ENCODE measurements around the gene XYLT1. TPM values are rescaled to one million over a fixed set of nuclear protein-coding genes. Genes with fewer than 3 reads are reported as not detected.
A peak's percentile ranks its signal among the peaks of the same experiment; 100 is the strongest.

The XYLT1 gene
- total and polyA plus RNA-seq, 5 donors = 2.5 to 37.8 (median 11.7) TPM

GRCh38 chr16:17372386-17372785 lies 98.4 kb downstream of the XYLT1 start:
- intact Hi-C loops (cut with DNase I) = loop anchor here in 2 of 4 donors (10.0 kb wide), 2 partner anchors 62 to 92 kb away; no protein-coding TSS in a partner anchor
- ATAC-seq (no peak), DNase-seq (no peak)
- H3K4me1 ChIP-seq (ENCODE audit: control insufficient read depth, insufficient read depth, low read length) = peaks cover 9% of the 10 kb centered on the region
- 82% methylated on average over 5 of the region's 5 CpGs for WGBS
- no peak overlapping the region for H3K4me3 ChIP-seq (ENCODE audit: low read length)
- H3K9me3 ChIP-seq (ENCODE audit: control insufficient read depth, low read length) = no peaks in the 10 kb centered on the region
- no peaks in the 10 kb centered on the region for H3K27me3 ChIP-seq (ENCODE audit: control insufficient read depth, insufficient read depth)
- no peak overlapping the region for H3K27ac ChIP-seq (ENCODE audit: low read length)

DNA sequence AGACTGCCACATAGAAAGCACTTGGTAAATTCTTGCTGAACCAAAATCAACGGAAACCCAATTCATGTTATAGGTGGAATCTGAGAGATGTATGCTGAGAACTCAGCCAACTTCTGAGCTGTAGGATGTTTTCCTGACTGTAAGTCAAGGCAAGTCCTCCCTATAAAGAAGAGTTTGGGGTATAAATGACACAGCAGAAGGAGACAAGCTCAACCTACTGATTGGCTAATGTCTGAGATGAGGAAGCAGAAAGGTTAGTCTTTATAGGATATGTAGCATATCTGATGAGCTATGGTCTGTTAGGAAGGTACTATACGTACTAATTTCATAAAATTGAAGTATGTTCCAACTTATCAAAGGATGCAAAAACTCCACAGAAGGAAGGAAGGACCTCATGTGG lies 99.5 kb downstream of the XYLT1 start:
- Histone ChIP-seq H3K27me3 (ENCODE audit: control insufficient read depth, insufficient read depth) (no peaks in the 10 kb centered on the region), H3K27ac (ENCODE audit: low read length) (no peak overlapping the region), H3K4me3 (ENCODE audit: low read length) (no peak overlapping the region), H3K9me3 (ENCODE audit: control insufficient read depth, low read length) (no peaks in the 10 kb centered on the region), H3K4me1 (ENCODE audit: control insufficient read depth, insufficient read depth, low read length) (peaks cover 7% of the 10 kb centered on the region)
- ATAC-seq (no peak), DNase-seq (no peak)
- WGBS = 86% methylated on average over 2 of the region's 2 CpGs
- intact Hi-C loops (cut with DNase I) = loop anchor here in 2 of 4 donors (10.0 kb wide), 2 partner anchors 64 to 94 kb away; no protein-coding TSS in a partner anchor

DNA sequence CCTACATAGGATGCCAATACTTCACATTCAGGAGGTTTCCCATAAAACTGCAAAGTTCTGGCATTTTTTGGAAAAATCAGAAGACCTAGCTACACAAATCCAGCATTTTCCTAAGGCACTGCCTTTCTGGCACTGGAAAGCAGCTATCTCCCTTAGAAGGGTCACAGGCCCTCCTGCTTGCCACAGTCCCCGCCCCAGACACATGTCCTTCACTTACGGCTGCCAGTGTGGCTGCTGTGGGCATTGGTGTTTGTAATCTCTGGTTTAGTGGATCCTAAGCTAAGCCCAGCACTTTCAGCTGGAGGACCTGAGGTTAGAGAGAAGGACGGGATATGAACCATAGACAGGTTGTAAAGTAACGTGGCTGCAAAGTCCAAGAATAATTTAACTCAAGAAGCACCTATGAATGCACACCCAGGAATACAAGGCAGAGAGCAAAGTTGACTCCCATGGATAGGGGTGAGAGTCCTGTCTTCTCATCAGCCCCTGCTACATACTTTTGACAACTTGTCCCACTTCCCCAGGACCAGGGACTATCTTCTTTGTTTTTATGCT lies 100.0 kb downstream of the XYLT1 start:
- 49% methylated on average over 4 of the region's 4 CpGs for WGBS
- H3K9me3 ChIP-seq (ENCODE audit: control insufficient read depth, low read length) = no peaks in the 10 kb centered on the region
- H3K27ac ChIP-seq (ENCODE audit: low read length) = no peak overlapping the region
- H3K27me3 ChIP-seq (ENCODE audit: control insufficient read depth, insufficient read depth) = no peaks in the 10 kb centered on the region
- H3K4me1 ChIP-seq (ENCODE audit: control insufficient read depth, insufficient read depth, low read length) = peaks cover 6% of the 10 kb centered on the region
- intact Hi-C loops (cut with DNase I) = loop anchor here in 2 of 4 donors (10.0 kb wide), 2 partner anchors 64 to 94 kb away; no protein-coding TSS in a partner anchor
- ATAC-seq = no peak
- H3K4me3 ChIP-seq (ENCODE audit: low read length) = no peak overlapping the region
- peak in 2 of 3 donors; percentile 52 to 54 for DNase-seq

DNA sequence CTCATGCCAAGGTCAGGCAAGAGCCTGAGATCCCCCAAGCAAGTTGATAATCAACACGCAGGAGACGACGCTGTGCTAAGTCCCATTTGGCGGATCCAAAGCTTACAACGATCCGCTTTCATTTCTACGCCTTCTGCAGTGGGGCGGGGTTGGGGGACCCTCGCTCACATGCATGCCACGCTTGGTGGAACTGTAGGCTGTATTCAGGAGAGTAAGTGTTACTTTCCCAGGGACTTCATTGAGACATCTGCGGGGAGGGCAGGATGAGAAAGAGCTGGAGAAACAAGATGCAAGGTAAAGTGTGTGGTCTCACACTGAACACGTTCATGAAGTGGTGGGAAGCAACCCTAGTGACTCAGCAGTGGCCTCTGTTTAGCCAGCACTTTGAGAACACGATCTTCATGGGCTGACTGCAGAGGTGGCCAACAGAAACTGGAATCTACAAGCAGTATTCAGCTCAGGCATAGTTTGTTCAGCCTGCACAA lies 100.5 kb downstream of the XYLT1 start:
- ATAC-seq (peak; percentile 53 to 58), DNase-seq (no peak)
- WGBS = 64% methylated on average over 13 of the region's 13 CpGs
- intact Hi-C loops (cut with DNase I) = loop anchor here in 2 of 4 donors (10.0 kb wide), 2 partner anchors 65 to 95 kb away; no protein-coding TSS in a partner anchor
- no peaks in the 10 kb centered on the region for H3K27me3 ChIP-seq (ENCODE audit: control insufficient read depth, insufficient read depth)
- peak overlapping the region; percentile 36 for H3K27ac ChIP-seq (ENCODE audit: low read length)
- H3K4me1 ChIP-seq (ENCODE audit: control insufficient read depth, insufficient read depth, low read length) = peaks cover 2% of the 10 kb centered on the region
- H3K4me3 ChIP-seq (ENCODE audit: low read length) = no peak overlapping the region
- no peaks in the 10 kb centered on the region for H3K9me3 ChIP-seq (ENCODE audit: control insufficient read depth, low read length)

DNA sequence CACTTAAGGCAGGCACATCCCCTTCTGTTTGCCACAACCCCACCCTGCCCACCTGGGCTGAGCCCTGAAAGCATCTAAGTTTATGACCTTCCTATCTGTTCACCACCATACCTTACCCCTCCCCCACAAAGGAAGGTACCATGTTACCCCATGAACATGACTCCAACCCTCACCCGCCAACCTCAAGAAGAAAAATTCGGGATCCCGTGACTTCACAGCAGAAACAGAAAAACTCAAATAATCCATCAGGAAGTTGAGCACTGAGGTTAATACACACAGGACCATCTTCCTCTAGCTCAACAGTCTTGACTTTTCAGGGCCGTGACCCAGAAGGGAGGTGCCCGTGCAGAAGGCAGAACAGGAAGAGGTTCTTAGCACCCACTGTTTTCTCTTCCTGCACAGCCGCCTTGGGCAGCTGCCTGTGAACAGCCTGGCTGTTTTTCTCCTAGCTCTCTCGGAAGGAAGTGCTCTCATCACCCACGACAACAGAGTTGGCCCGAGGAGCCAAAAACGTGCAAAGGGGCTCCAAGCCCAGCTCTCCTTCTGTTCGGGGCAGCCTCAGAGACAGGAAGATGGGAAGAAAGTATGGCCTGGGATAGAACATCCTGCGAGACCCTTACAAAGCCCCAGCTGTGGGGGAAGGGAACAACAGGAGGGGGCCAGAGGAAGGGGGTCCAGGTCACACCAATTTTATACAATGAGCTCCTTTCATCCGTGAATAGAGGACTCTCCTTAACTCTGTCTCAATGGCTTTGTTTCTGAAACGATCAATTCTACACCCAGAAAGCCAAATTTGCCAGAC lies 101.1 kb downstream of the XYLT1 start:
- ATAC-seq (peak; percentile 80 to 85), DNase-seq (peak; percentile 55 to 85 (median 80))
- H3K27ac ChIP-seq (ENCODE audit: low read length) = peak overlapping the region; percentile 36
- WGBS = 31% methylated on average over 14 of the region's 14 CpGs
- intact Hi-C loops (cut with DNase I) = loop anchor here in 3 of 4 donors (10.0 kb wide), 2 partner anchors 65 to 95 kb away; no protein-coding TSS in a partner anchor
- peaks cover 4% of the 10 kb centered on the region for H3K4me1 ChIP-seq (ENCODE audit: control insufficient read depth, insufficient read depth, low read length)
- H3K4me3 ChIP-seq (ENCODE audit: low read length) = no peak overlapping the region
- no peaks in the 10 kb centered on the region for H3K27me3 ChIP-seq (ENCODE audit: control insufficient read depth, insufficient read depth)
- no peaks in the 10 kb centered on the region for H3K9me3 ChIP-seq (ENCODE audit: control insufficient read depth, low read length)

- peaks cover 4% of the 10 kb centered on the region for H3K4me1 ChIP-seq (ENCODE audit: control insufficient read depth, insufficient read depth, low read length)
- H3K27me3 ChIP-seq (ENCODE audit: control insufficient read depth, insufficient read depth) = no peaks in the 10 kb centered on the region
- no peak overlapping the region for H3K27ac ChIP-seq (ENCODE audit: low read length)
- no peak overlapping the region for H3K4me3 ChIP-seq (ENCODE audit: low read length)
- no peak for ATAC-seq
- intact Hi-C loops (cut with DNase I) = loop anchor here in 1 of 4 donors (10.0 kb wide), 1 partner anchor 96 kb away; no protein-coding TSS in a partner anchor
- H3K9me3 ChIP-seq (ENCODE audit: control insufficient read depth, low read length) = no peaks in the 10 kb centered on the region
- no peak for DNase-seq
- whole genome bisulfite sequencing = 92% methylated on average over 5 of the region's 5 CpGs
Measured at GRCh38 chr16:17368951-17369350, 101.8 kb downstream of the XYLT1 start.

- DNase-seq (no peak), ATAC-seq (no peak)
- H3K27ac ChIP-seq (ENCODE audit: low read length) = no peak overlapping the region
- intact Hi-C loops (cut with DNase I) = loop anchor here in 1 of 4 donors (10.0 kb wide), 1 partner anchor 96 kb away; no protein-coding TSS in a partner anchor
- peaks cover 4% of the 10 kb centered on the region for H3K4me1 ChIP-seq (ENCODE audit: control insufficient read depth, insufficient read depth, low read length)
- H3K27me3 ChIP-seq (ENCODE audit: control insufficient read depth, insufficient read depth) = no peaks in the 10 kb centered on the region
- H3K4me3 ChIP-seq (ENCODE audit: low read length) = no peak overlapping the region
- WGBS = 81% methylated on average over 3 of the region's 3 CpGs
- H3K9me3 ChIP-seq (ENCODE audit: control insufficient read depth, low read length) = no peaks in the 10 kb centered on the region
Measured at GRCh38 chr16:17368446-17368845, 102.3 kb downstream of the XYLT1 start.

DNA sequence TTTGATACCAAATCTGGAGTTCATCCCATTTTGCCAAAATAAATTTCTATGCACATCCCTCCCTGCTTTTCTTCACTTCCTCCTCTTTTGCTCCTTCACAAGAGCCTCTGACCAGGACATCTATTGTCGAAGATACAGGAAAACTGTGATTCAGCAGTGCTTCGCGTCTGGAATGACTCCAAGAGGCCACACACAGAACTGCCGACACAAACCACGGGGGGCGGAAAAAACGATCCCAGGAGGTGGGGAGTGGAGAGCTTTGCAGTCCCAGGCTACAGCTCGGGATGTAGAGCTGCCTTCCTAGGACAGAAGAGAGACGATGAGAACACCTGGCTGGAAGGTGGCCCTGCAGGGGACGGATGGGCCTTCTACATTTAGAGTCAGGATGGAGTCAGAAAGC lies 102.8 kb downstream of the XYLT1 start:
- H3K27ac ChIP-seq (ENCODE audit: low read length) = no peak overlapping the region
- H3K4me1 ChIP-seq (ENCODE audit: control insufficient read depth, insufficient read depth, low read length) = peaks cover 4% of the 10 kb centered on the region
- WGBS = 38% methylated on average over 10 of the region's 10 CpGs
- H3K9me3 ChIP-seq (ENCODE audit: control insufficient read depth, low read length) = no peaks in the 10 kb centered on the region
- ATAC-seq (no peak), DNase-seq (no peak)
- no peaks in the 10 kb centered on the region for H3K27me3 ChIP-seq (ENCODE audit: control insufficient read depth, insufficient read depth)
- H3K4me3 ChIP-seq (ENCODE audit: low read length) = no peak overlapping the region
- intact Hi-C loops (cut with DNase I) = loop anchor here in 1 of 4 donors (10.0 kb wide), 1 partner anchor 97 kb away; no protein-coding TSS in a partner anchor

DNA sequence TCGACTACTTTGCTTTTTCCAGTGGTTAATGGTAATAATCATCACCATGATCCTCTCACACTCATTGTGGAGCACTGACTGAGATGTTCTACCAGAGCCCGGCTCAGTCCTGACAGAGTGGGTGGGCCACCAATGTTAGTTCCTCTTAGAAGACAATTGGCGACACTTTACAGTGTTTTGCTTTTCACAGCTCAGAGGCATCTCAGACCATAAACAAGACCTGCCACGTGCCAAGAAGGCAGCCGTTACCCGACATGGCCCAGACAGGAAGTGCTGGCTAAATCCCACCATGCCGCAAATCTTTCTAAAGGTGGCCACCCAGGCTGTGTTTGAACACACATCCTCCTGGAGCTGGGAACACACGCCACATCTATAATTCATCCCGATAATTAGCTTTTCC lies 103.7 kb downstream of the XYLT1 start:
- H3K27ac ChIP-seq (ENCODE audit: low read length) = no peak overlapping the region
- 75% methylated on average over 9 of the region's 9 CpGs for WGBS
- ATAC-seq = no peak
- H3K4me1 ChIP-seq (ENCODE audit: control insufficient read depth, insufficient read depth, low read length) = peaks cover 4% of the 10 kb centered on the region
- H3K4me3 ChIP-seq (ENCODE audit: low read length) = no peak overlapping the region
- intact Hi-C loops (cut with DNase I) = loop anchor here in 1 of 4 donors (10.0 kb wide), 1 partner anchor 98 kb away; no protein-coding TSS in a partner anchor
- H3K9me3 ChIP-seq (ENCODE audit: control insufficient read depth, low read length) = no peaks in the 10 kb centered on the region
- DNase-seq = no peak
- H3K27me3 ChIP-seq (ENCODE audit: control insufficient read depth, insufficient read depth) = no peaks in the 10 kb centered on the region

- intact Hi-C loops (cut with DNase I) = loop anchor here in 1 of 4 donors (10.0 kb wide), 1 partner anchor 98 kb away; no protein-coding TSS in a partner anchor
- no peak overlapping the region for H3K27ac ChIP-seq (ENCODE audit: low read length)
- ATAC-seq (no peak), DNase-seq (no peak)
- H3K4me1 ChIP-seq (ENCODE audit: control insufficient read depth, insufficient read depth, low read length) = peaks cover 4% of the 10 kb centered on the region
- 95% methylated on average over 8 of the region's 8 CpGs for WGBS
- H3K9me3 ChIP-seq (ENCODE audit: control insufficient read depth, low read length) = no peaks in the 10 kb centered on the region
- no peaks in the 10 kb centered on the region for H3K27me3 ChIP-seq (ENCODE audit: control insufficient read depth, insufficient read depth)
- no peak overlapping the region for H3K4me3 ChIP-seq (ENCODE audit: low read length)
Measured at GRCh38 chr16:17366299-17366961, 104.3 kb downstream of the XYLT1 start.
